ENCODE measurements around the gene RAD51B.

Gene RAD51B

GRCh38 chr14:68166731-68167382, 347.3 kb downstream of the RAD51B start:
- no peak for ATAC-seq (replicated peaks)
- Mint-ChIP-seq H3K36me3 (ENCODE audit: insufficient read depth) (no peaks in the 10 kb centered on the region), H3K27me3 (no peaks in the 10 kb centered on the region), H3K27ac (no peak overlapping the region), H3K9me3 (no peaks in the 10 kb centered on the region), H3K4me1 (ENCODE audit: low read depth in 2 of 2) (no peaks in the 10 kb centered on the region), H3K4me3 (no peak overlapping the region)
- no peak for DNase-seq

GRCh38 chr14:68167383-68168087, 348.0 kb downstream of the RAD51B start:
- H3K36me3 Mint-ChIP-seq (ENCODE audit: insufficient read depth) = no peaks in the 10 kb centered on the region
- H3K9me3 Mint-ChIP-seq = no peaks in the 10 kb centered on the region
- H3K4me1 Mint-ChIP-seq (ENCODE audit: low read depth in 2 of 2) = no peaks in the 10 kb centered on the region
- no peak overlapping the region for H3K4me3 Mint-ChIP-seq
- H3K27ac Mint-ChIP-seq = no peak overlapping the region
- DNase-seq (no peak), ATAC-seq (replicated peaks) (no peak)
- H3K27me3 Mint-ChIP-seq = no peaks in the 10 kb centered on the region

GRCh38 chr14:68168460-68169109, 349.0 kb downstream of the RAD51B start:
- ATAC-seq (replicated peaks) (no peak), DNase-seq (no peak)
- H3K27me3 Mint-ChIP-seq = no peaks in the 10 kb centered on the region
- no peaks in the 10 kb centered on the region for H3K9me3 Mint-ChIP-seq
- no peak overlapping the region for H3K27ac Mint-ChIP-seq
- no peaks in the 10 kb centered on the region for H3K4me1 Mint-ChIP-seq (ENCODE audit: low read depth in 2 of 2)
- no peaks in the 10 kb centered on the region for H3K36me3 Mint-ChIP-seq (ENCODE audit: insufficient read depth)
- no peak overlapping the region for H3K4me3 Mint-ChIP-seq

- Mint-ChIP-seq H3K36me3 (ENCODE audit: insufficient read depth) (no peaks in the 10 kb centered on the region), H3K4me3 (no peak overlapping the region), H3K4me1 (ENCODE audit: low read depth in 2 of 2) (no peaks in the 10 kb centered on the region), H3K27ac (no peak overlapping the region), H3K9me3 (no peaks in the 10 kb centered on the region), H3K27me3 (no peaks in the 10 kb centered on the region)
- no peak for ATAC-seq (replicated peaks)
- no peak for DNase-seq
These were observed 352.6 kb downstream of the RAD51B start for GRCh38 chr14:68172216-68172615.

- no peak for DNase-seq
- Mint-ChIP-seq H3K36me3 (ENCODE audit: insufficient read depth) (no peaks in the 10 kb centered on the region), H3K4me1 (ENCODE audit: low read depth in 2 of 2) (no peaks in the 10 kb centered on the region), H3K27ac (no peak overlapping the region), H3K9me3 (no peaks in the 10 kb centered on the region), H3K4me3 (no peak overlapping the region), H3K27me3 (no peaks in the 10 kb centered on the region)
- no peak for ATAC-seq (replicated peaks)
These were observed 353.0 kb downstream of the RAD51B start for GRCh38 chr14:68172627-68173026.

GRCh38 chr14:68173227-68173972, 353.8 kb downstream of the RAD51B start:
- no peaks in the 10 kb centered on the region for H3K27me3 Mint-ChIP-seq
- no peak overlapping the region for H3K4me3 Mint-ChIP-seq
- DNase-seq (no peak), ATAC-seq (replicated peaks) (no peak)
- H3K36me3 Mint-ChIP-seq (ENCODE audit: insufficient read depth) = no peaks in the 10 kb centered on the region
- no peak overlapping the region for H3K27ac Mint-ChIP-seq
- H3K9me3 Mint-ChIP-seq = no peaks in the 10 kb centered on the region
- no peaks in the 10 kb centered on the region for H3K4me1 Mint-ChIP-seq (ENCODE audit: low read depth in 2 of 2)

GRCh38 chr14:68174446-68174845, 354.9 kb downstream of the RAD51B start:
- ATAC-seq (replicated peaks) (no peak), DNase-seq (no peak)
- no peaks in the 10 kb centered on the region for H3K36me3 Mint-ChIP-seq (ENCODE audit: insufficient read depth)
- H3K27ac Mint-ChIP-seq = no peak overlapping the region
- H3K9me3 Mint-ChIP-seq = no peaks in the 10 kb centered on the region
- H3K4me1 Mint-ChIP-seq (ENCODE audit: low read depth in 2 of 2) = no peaks in the 10 kb centered on the region
- no peaks in the 10 kb centered on the region for H3K27me3 Mint-ChIP-seq
- no peak overlapping the region for H3K4me3 Mint-ChIP-seq

- Mint-ChIP-seq H3K4me3 (no peak overlapping the region), H3K9me3 (no peaks in the 10 kb centered on the region), H3K36me3 (ENCODE audit: insufficient read depth) (no peaks in the 10 kb centered on the region), H3K27ac (no peak overlapping the region), H3K4me1 (ENCODE audit: low read depth in 2 of 2) (peaks cover 3 to 4% of the 10 kb centered on the region in 2 donors), H3K27me3 (no peaks in the 10 kb centered on the region)
- DNase-seq (no peak), ATAC-seq (replicated peaks) (no peak)
These were observed 357.1 kb downstream of the RAD51B start for GRCh38 chr14:68176687-68177086.

- DNase-seq = no peak
- ATAC-seq (replicated peaks) = no peak
- no peak overlapping the region for H3K27ac Mint-ChIP-seq
These were observed 358.1 kb downstream of the RAD51B start for GRCh38 chr14:68177728-68178127.

GRCh38 chr14:68178282-68178681, 358.7 kb downstream of the RAD51B start:
- Mint-ChIP-seq H3K4me1 (ENCODE audit: low read depth in 2 of 2) (peaks cover 7 to 11% of the 10 kb centered on the region in 2 donors), H3K27me3 (no peaks in the 10 kb centered on the region), H3K36me3 (ENCODE audit: insufficient read depth) (no peaks in the 10 kb centered on the region), H3K4me3 (no peak overlapping the region), H3K27ac (no peak overlapping the region), H3K9me3 (no peaks in the 10 kb centered on the region)
- ATAC-seq (replicated peaks) (no peak), DNase-seq (no peak)

More at GRCh38 chr14:68177728-68178127, 358.1 kb downstream of the RAD51B start:
- H3K4me3 Mint-ChIP-seq = no peak overlapping the region
- H3K36me3 Mint-ChIP-seq (ENCODE audit: insufficient read depth) = no peaks in the 10 kb centered on the region
- peaks cover 6 to 8% of the 10 kb centered on the region in 2 donors for H3K4me1 Mint-ChIP-seq (ENCODE audit: low read depth in 2 of 2)
- no peaks in the 10 kb centered on the region for H3K9me3 Mint-ChIP-seq
- H3K27me3 Mint-ChIP-seq = no peaks in the 10 kb centered on the region

- DNase-seq (no peak), ATAC-seq (replicated peaks) (no peak)
- Mint-ChIP-seq H3K4me1 (ENCODE audit: low read depth in 2 of 2) (peaks cover 9 to 17% of the 10 kb centered on the region in 2 donors), H3K27me3 (no peaks in the 10 kb centered on the region), H3K4me3 (no peak overlapping the region), H3K36me3 (ENCODE audit: insufficient read depth) (no peaks in the 10 kb centered on the region), H3K27ac (peak overlapping the region; percentile 6 to 21), H3K9me3 (no peaks in the 10 kb centered on the region)
These were observed 362.1 kb downstream of the RAD51B start for GRCh38 chr14:68181519-68182326.

- Mint-ChIP-seq H3K4me1 (ENCODE audit: low read depth in 2 of 2) (peaks cover 9 to 17% of the 10 kb centered on the region in 2 donors), H3K27ac (peak overlapping the region; percentile 6 to 21), H3K9me3 (no peaks in the 10 kb centered on the region), H3K27me3 (no peaks in the 10 kb centered on the region), H3K36me3 (ENCODE audit: insufficient read depth) (no peaks in the 10 kb centered on the region), H3K4me3 (no peak overlapping the region)
- ATAC-seq (replicated peaks) (peak; percentile 55), DNase-seq (no peak)
These were observed 362.9 kb downstream of the RAD51B start for GRCh38 chr14:68182492-68182891.

Measured in effector memory CD8-positive, alpha-beta T cell (primary cell).